Activated T-helper 17 cell treated with anti-CD3 and anti-CD28 coated beads, Interleukin-2, amount 50 U/mL, for 72 hours (primary cell): ENCODE results near the gene ANP32E. TPM values are rescaled to one million over a fixed set of nuclear protein-coding genes. Genes with fewer than 3 reads are reported as not detected.

Experiments used
- ATAC-seq: fragments of 150-1000 bp; cut with Tn5 transposase; replicated peaks from 2 replicates; pipeline ENCODE4 v1.10.0; 2021; ENCODE audit warnings: mild to moderate bottlenecking, moderate library complexity
- H3K27ac Mint-ChIP-seq: one replicate; pipeline ENCODE4 v1.8.0; 2022; ENCODE audit warnings: mixed read lengths
- H3K27me3 Mint-ChIP-seq: one replicate; pipeline ENCODE4 v1.8.0; 2022; ENCODE audit warnings: mixed read lengths
- H3K36me3 Mint-ChIP-seq: one replicate; pipeline ENCODE4 v1.8.0; 2022; ENCODE audit warnings: low read depth, mild to moderate bottlenecking, mixed read lengths
- H3K4me1 Mint-ChIP-seq: one replicate; pipeline ENCODE4 v1.8.0; 2022; ENCODE audit warnings: mixed read lengths
- H3K4me3 Mint-ChIP-seq: one replicate; pipeline ENCODE4 v1.8.0; 2022; ENCODE audit warnings: mild to moderate bottlenecking, mixed read lengths
- H3K9me3 Mint-ChIP-seq: one replicate; pipeline ENCODE4 v1.8.0; 2022; ENCODE audit warnings: mixed read lengths
- total RNA-seq, 2 donors: library from RNA; stranded (reverse); gene quantifications; one replicate each; pipeline ENCODE4 v1.2.3, GENCODE V29; 2022

Gene ANP32E
- total RNA-seq, 2 donors from 2014 or later: 162 to 166 TPM

DNA sequence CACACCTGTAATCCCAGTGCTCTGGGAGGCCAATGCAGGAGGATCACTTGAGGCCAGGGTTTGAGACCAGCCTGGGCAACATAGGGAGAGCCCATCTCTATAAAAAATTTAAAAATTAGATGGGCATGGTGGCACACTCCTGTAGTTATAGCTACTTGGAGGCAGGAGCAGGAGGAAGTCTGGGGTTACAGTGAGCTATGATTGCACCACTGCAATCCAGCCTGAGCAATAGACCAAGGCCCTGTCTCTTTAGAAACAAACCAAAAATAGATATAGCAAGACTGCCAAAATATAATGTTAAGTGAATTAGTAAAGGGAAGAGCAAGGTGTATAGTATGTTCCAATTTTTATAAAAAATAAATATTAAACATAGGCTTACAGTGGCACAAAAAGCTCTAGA is 57.4 kb downstream of the ANP32E start:
- H3K9me3 Mint-ChIP-seq: no peaks in the 10 kb centered on the region
- no peaks in the 10 kb centered on the region for H3K4me1 Mint-ChIP-seq
- no peaks in the 10 kb centered on the region for H3K27me3 Mint-ChIP-seq
- H3K27ac Mint-ChIP-seq: no peak overlapping the region
- no peak overlapping the region for H3K4me3 Mint-ChIP-seq
- H3K36me3 Mint-ChIP-seq: no peaks in the 10 kb centered on the region
- ATAC-seq: no peak

DNA sequence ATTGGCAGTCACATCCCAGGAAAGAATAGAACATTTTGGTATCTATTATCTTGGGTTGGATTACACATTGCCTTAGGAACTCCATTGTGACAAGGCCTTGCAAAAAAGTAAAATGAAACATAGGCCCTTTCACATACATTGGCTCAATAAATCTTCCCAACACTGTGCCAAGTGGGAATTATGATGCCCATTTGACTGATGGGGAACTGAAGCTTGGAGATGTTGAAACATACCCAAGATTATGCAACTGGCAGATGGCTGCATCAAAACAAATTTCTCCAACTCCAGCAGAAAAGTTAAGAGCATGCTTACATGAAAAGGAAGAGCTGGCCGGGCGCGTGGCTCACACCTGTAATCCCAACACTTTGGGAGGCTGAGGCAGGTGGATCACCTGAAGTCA is 59.3 kb downstream of the ANP32E start:
- no peaks in the 10 kb centered on the region for H3K4me1 Mint-ChIP-seq
- no peaks in the 10 kb centered on the region for H3K27me3 Mint-ChIP-seq
- no peaks in the 10 kb centered on the region for H3K9me3 Mint-ChIP-seq
- H3K27ac Mint-ChIP-seq: no peak overlapping the region
- H3K36me3 Mint-ChIP-seq: no peaks in the 10 kb centered on the region
- no peak overlapping the region for H3K4me3 Mint-ChIP-seq
- no peak for ATAC-seq

DNA sequence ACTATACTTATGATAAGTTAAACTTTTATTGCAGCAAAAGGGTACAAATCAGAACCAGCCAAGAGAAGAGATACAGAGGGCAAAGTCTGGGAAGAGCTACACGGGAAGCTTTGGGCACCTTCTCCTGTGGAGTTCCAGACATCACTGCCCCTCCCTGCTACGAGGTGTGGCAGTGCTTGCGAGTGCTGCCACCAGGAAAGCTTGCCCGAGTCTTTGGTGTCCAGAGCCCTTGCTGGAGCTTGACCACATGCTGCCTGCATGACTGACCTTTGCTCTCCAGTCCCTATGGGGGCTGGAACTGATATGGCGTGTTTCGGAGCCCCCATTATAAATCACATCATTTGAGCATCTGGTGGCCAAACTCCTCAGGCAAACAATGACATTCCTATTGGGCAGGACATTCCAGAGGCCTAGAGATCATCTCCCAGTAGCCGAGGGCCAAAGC is 62.7 kb downstream of the ANP32E start:
- ATAC-seq: no peak
- H3K4me1 Mint-ChIP-seq: no peaks in the 10 kb centered on the region
- no peak overlapping the region for H3K4me3 Mint-ChIP-seq
- no peak overlapping the region for H3K27ac Mint-ChIP-seq
- H3K36me3 Mint-ChIP-seq: no peaks in the 10 kb centered on the region
- no peaks in the 10 kb centered on the region for H3K27me3 Mint-ChIP-seq
- H3K9me3 Mint-ChIP-seq: no peaks in the 10 kb centered on the region

DNA sequence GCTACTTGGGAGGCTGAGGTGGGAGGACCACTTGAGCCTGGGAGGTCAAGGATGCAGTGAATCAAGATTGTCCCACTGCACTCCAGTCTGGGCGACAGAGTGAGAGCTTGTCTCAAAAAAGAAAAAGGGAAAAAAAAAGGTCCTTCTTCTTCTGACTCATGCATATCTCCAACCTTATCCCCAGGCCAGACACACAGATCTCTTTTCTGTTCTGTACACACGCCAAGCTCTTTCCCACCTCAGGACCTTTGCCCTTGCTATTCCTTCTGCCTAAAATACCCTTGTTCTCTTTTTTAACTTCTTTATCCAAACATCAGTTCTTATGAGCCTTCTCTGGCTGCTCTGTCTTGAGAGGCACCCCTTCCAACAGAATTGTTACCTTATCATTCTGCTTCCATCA is 64.1 kb downstream of the ANP32E start:
- Mint-ChIP-seq H3K27me3 (no peaks in the 10 kb centered on the region), H3K27ac (no peak overlapping the region), H3K4me1 (no peaks in the 10 kb centered on the region), H3K9me3 (no peaks in the 10 kb centered on the region), H3K4me3 (no peak overlapping the region), H3K36me3 (no peaks in the 10 kb centered on the region)
- ATAC-seq: no peak

- ATAC-seq: peak; percentile 80
- Mint-ChIP-seq H3K27me3 (no peaks in the 10 kb centered on the region), H3K36me3 (no peaks in the 10 kb centered on the region), H3K27ac (no peak overlapping the region), H3K9me3 (no peaks in the 10 kb centered on the region), H3K4me1 (peaks cover 4% of the 10 kb centered on the region), H3K4me3 (no peak overlapping the region)
These were observed 66.8 kb downstream of the ANP32E start for GRCh38 chr1:150168960-150169601.

Other genes starting within 250 kb of the ANP32E start
- gene OTUD7B, start 225.4 kb downstream of the ANP32E start, total RNA-seq: 10 to 100 TPM; 21.4 to 48.7 TPM
- gene VPS45, start 168.3 kb downstream of the ANP32E start, total RNA-seq: 10 to 100 TPM; 24.7 to 26.9 TPM
- gene PLEKHO1, start 86.2 kb downstream of the ANP32E start, total RNA-seq: 10 to 100 TPM; 33.1 to 43.0 TPM
- gene CA14, start 21.7 kb upstream of the ANP32E start, total RNA-seq: not detected
- gene APH1A, start 32.9 kb upstream of the ANP32E start, total RNA-seq: 100 to 1,000 TPM in 1 of 2 donors, 10 to 100 TPM in 1; 96.3 to 149 TPM
- gene C1orf54, start 36.7 kb upstream of the ANP32E start, total RNA-seq: 1 to 10 TPM; 1.4 to 3.6 TPM
- gene CIART, start 46.4 kb upstream of the ANP32E start, total RNA-seq: 10 to 100 TPM in 1 of 2 donors, 1 to 10 TPM in 1; 3.7 to 12.4 TPM
- 10 to 100 TPM; 66.1 to 82.9 TPM for gene MRPS21, start 57.7 kb upstream of the ANP32E start, total RNA-seq
- 10 to 100 TPM; 67.0 to 77.9 TPM for gene PRPF3, start 85.4 kb upstream of the ANP32E start, total RNA-seq
- gene RPRD2, start 128.0 kb upstream of the ANP32E start, total RNA-seq: 10 to 100 TPM; 23.0 to 26.9 TPM